Measurements from ENCODE around the gene TRERF1. TPM values are rescaled to one million over a fixed set of nuclear protein-coding genes. Genes with fewer than 3 reads are reported as not detected.

TRERF1 gene
- total RNA-seq, 1 experiment from 2014 or later, result 22.3 TPM

DNA sequence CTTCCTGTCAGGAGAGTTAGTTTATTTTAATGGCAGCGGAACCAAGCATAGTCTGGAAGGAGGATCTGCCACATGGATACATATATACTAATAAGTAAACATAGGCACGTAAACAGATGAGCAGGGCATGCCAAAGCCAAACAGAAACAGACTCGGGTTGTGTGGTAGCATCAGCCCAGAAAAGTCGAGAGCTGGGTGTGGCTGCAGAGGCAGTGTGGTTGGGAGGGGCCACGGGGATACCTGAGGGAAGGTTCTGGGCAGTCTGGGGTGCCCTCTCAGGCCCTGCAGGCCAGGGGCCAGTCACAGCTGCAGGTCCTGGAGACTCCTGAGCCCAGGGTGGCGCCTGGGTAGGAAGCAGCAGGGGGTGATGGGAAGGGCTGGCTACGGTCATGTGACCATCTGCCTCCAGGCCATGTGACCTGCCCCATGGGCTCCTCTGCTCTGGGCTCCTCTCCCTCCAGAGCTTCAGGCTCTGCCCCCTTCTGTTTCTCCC, 191.3 kb downstream of the TRERF1 start (continued):
- TF ChIP-seq, protein P1, sequence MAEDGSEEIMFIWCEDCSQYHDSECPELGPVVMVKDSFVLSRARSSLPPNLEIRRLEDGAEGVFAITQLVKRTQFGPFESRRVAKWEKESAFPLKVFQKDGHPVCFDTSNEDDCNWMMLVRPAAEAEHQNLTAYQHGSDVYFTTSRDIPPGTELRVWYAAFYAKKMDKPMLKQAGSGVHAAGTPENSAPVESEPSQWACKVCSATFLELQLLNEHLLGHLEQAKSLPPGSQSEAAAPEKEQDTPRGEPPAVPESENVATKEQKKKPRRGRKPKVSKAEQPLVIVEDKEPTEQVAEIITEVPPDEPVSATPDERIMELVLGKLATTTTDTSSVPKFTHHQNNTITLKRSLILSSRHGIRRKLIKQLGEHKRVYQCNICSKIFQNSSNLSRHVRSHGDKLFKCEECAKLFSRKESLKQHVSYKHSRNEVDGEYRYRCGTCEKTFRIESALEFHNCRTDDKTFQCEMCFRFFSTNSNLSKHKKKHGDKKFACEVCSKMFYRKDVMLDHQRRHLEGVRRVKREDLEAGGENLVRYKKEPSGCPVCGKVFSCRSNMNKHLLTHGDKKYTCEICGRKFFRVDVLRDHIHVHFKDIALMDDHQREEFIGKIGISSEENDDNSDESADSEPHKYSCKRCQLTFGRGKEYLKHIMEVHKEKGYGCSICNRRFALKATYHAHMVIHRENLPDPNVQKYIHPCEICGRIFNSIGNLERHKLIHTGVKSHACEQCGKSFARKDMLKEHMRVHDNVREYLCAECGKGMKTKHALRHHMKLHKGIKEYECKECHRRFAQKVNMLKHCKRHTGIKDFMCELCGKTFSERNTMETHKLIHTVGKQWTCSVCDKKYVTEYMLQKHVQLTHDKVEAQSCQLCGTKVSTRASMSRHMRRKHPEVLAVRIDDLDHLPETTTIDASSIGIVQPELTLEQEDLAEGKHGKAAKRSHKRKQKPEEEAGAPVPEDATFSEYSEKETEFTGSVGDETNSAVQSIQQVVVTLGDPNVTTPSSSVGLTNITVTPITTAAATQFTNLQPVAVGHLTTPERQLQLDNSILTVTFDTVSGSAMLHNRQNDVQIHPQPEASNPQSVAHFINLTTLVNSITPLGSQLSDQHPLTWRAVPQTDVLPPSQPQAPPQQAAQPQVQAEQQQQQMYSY (CRISPR knock-in tag; IDR thresholded peaks at IDR 0.05), result no peak
- peak; percentile 67; the same call in 1 of the 2 replicates for TF ChIP-seq ZNF423 (CRISPR knock-in tag; IDR thresholded peaks at IDR 0.05)
- no peak for TF ChIP-seq ZNF671 (CRISPR knock-in tag; IDR thresholded peaks at IDR 0.05)
- TF ChIP-seq, protein P2, sequence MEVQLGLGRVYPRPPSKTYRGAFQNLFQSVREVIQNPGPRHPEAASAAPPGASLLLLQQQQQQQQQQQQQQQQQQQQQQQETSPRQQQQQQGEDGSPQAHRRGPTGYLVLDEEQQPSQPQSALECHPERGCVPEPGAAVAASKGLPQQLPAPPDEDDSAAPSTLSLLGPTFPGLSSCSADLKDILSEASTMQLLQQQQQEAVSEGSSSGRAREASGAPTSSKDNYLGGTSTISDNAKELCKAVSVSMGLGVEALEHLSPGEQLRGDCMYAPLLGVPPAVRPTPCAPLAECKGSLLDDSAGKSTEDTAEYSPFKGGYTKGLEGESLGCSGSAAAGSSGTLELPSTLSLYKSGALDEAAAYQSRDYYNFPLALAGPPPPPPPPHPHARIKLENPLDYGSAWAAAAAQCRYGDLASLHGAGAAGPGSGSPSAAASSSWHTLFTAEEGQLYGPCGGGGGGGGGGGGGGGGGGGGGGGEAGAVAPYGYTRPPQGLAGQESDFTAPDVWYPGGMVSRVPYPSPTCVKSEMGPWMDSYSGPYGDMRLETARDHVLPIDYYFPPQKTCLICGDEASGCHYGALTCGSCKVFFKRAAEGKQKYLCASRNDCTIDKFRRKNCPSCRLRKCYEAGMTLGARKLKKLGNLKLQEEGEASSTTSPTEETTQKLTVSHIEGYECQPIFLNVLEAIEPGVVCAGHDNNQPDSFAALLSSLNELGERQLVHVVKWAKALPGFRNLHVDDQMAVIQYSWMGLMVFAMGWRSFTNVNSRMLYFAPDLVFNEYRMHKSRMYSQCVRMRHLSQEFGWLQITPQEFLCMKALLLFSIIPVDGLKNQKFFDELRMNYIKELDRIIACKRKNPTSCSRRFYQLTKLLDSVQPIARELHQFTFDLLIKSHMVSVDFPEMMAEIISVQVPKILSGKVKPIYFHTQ (CRISPR knock-in tag; IDR thresholded peaks at IDR 0.05), result no peak
- TF ChIP-seq, protein P3, sequence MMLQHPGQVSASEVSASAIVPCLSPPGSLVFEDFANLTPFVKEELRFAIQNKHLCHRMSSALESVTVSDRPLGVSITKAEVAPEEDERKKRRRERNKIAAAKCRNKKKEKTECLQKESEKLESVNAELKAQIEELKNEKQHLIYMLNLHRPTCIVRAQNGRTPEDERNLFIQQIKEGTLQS (CRISPR knock-in tag; conservative IDR thresholded peaks at IDR 0.05), result no peak
- no peak for TF ChIP-seq CREB1 (CRISPR knock-in tag; IDR thresholded peaks at IDR 0.05)
- TF ChIP-seq GRHL2 (CRISPR knock-in tag; IDR thresholded peaks at IDR 0.05; ENCODE audit: insufficient replicate concordance, severe bottlenecking), result no peak
- no peak for TF ChIP-seq ETV6 (CRISPR knock-in tag; IDR thresholded peaks at IDR 0.05)
- TF ChIP-seq SP1 (CRISPR knock-in tag; conservative IDR thresholded peaks at IDR 0.05), result 0 out of 2 replicates have a peak, but pooled peaks have one; percentile 38
- TF ChIP-seq, protein P4, sequence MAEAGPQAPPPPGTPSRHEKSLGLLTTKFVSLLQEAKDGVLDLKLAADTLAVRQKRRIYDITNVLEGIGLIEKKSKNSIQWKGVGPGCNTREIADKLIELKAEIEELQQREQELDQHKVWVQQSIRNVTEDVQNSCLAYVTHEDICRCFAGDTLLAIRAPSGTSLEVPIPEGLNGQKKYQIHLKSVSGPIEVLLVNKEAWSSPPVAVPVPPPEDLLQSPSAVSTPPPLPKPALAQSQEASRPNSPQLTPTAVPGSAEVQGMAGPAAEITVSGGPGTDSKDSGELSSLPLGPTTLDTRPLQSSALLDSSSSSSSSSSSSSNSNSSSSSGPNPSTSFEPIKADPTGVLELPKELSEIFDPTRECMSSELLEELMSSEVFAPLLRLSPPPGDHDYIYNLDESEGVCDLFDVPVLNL (CRISPR knock-in tag; IDR thresholded peaks at IDR 0.05; ENCODE audit: borderline replicate concordance, low read depth), result no peak
- TF ChIP-seq, protein P5, sequence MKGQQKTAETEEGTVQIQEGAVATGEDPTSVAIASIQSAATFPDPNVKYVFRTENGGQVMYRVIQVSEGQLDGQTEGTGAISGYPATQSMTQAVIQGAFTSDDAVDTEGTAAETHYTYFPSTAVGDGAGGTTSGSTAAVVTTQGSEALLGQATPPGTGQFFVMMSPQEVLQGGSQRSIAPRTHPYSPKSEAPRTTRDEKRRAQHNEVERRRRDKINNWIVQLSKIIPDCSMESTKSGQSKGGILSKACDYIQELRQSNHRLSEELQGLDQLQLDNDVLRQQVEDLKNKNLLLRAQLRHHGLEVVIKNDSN (CRISPR knock-in tag; IDR thresholded peaks at IDR 0.05), result peak; percentile 97
- TF ChIP-seq, protein P6, sequence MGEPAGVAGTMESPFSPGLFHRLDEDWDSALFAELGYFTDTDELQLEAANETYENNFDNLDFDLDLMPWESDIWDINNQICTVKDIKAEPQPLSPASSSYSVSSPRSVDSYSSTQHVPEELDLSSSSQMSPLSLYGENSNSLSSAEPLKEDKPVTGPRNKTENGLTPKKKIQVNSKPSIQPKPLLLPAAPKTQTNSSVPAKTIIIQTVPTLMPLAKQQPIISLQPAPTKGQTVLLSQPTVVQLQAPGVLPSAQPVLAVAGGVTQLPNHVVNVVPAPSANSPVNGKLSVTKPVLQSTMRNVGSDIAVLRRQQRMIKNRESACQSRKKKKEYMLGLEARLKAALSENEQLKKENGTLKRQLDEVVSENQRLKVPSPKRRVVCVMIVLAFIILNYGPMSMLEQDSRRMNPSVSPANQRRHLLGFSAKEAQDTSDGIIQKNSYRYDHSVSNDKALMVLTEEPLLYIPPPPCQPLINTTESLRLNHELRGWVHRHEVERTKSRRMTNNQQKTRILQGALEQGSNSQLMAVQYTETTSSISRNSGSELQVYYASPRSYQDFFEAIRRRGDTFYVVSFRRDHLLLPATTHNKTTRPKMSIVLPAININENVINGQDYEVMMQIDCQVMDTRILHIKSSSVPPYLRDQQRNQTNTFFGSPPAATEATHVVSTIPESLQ (CRISPR knock-in tag; IDR thresholded peaks at IDR 0.05), result no peak
- TF ChIP-seq FOXK1 (CRISPR knock-in tag; IDR thresholded peaks at IDR 0.05), result no peak

DNA sequence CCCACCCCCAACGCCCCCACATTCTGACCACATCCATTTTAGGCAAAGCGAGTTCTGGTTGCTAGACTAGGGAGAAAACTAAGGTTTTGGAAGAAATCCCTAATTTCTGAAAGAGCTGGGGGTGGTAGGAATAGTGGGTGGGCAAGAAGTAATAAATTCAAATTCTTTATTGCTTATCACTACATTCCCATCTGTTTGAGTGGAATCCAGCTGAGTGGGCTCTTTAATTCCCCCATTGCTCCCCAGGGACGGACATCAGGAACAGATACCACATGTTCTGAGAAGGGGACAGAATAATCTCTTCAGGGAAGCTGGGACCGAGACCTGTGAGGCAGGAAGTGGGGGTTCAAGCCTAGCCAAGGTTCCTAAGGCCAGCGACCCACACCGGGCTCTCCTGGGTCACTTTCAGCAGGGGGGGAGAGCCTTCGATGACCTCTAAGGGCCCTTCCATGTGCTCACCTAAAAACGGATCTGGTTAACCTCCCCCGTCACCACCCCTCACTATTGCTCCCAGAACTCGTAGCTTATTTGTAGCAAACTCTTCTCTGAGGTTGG, 191.8 kb downstream of the TRERF1 start:
- no peak for DNase-seq (ENCODE audit: low spot score)
- ChIA-PET POLR2A (interaction anchor here (0.7 to 1.1 kb wide), 3 partner anchors 66 to 191 kb away, joined by 3 read pairs; no protein-coding TSS in a partner anchor), CTCF (interaction anchor here (0.6 to 7.9 kb wide), 29 partner anchors 9 to 304 kb away, joined by 3 to 132 read pairs (median 5); partner anchors contain the start of gene UBR2)
- no peak overlapping the region for H3K27ac Mint-ChIP-seq
- H3K27me3 Mint-ChIP-seq (ENCODE audit: low read depth), result no peaks in the 10 kb centered on the region
- H3K9me3 Mint-ChIP-seq, result no peaks in the 10 kb centered on the region
- H3K4me1 Mint-ChIP-seq, result peaks cover 43% of the 10 kb centered on the region
- H3K4me3 Mint-ChIP-seq, result no peak overlapping the region
- peaks cover 23% of the 10 kb centered on the region for H3K36me3 Mint-ChIP-seq
- ATAC-seq, result no peak
- TF ChIP-seq EMX1 (CRISPR knock-in tag; IDR thresholded peaks at IDR 0.05) (no peak), ZNF232 (CRISPR knock-in tag; IDR thresholded peaks at IDR 0.05) (no peak), MXD4 (CRISPR knock-in tag; IDR thresholded peaks at IDR 0.05; ENCODE audit: borderline replicate concordance) (no peak), FOXK1 (CRISPR knock-in tag; IDR thresholded peaks at IDR 0.05) (no peak), MYBL2 (CRISPR knock-in tag; IDR thresholded peaks at IDR 0.05) (no peak), GRHL2 (CRISPR knock-in tag; IDR thresholded peaks at IDR 0.05; ENCODE audit: insufficient replicate concordance, severe bottlenecking) (no peak), SMAD3 (CRISPR knock-in tag; IDR thresholded peaks at IDR 0.05; ENCODE audit: borderline replicate concordance) (no peak)
- TF ChIP-seq, protein P7, sequence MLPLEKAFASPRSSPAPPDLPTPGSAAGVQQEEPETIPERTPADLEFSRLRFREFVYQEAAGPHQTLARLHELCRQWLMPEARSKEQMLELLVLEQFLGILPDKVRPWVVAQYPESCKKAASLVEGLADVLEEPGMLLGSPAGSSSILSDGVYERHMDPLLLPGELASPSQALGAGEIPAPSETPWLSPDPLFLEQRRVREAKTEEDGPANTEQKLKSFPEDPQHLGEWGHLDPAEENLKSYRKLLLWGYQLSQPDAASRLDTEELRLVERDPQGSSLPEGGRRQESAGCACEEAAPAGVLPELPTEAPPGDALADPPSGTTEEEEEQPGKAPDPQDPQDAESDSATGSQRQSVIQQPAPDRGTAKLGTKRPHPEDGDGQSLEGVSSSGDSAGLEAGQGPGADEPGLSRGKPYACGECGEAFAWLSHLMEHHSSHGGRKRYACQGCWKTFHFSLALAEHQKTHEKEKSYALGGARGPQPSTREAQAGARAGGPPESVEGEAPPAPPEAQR (CRISPR knock-in tag; IDR thresholded peaks at IDR 0.05), result no peak
- TF ChIP-seq, protein P8, sequence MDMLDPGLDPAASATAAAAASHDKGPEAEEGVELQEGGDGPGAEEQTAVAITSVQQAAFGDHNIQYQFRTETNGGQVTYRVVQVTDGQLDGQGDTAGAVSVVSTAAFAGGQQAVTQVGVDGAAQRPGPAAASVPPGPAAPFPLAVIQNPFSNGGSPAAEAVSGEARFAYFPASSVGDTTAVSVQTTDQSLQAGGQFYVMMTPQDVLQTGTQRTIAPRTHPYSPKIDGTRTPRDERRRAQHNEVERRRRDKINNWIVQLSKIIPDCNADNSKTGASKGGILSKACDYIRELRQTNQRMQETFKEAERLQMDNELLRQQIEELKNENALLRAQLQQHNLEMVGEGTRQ (CRISPR knock-in tag; IDR thresholded peaks at IDR 0.05), result no peak

Data from WTC11 (cell line).